Esophagus (tissue), 2 donors: ENCODE measurements around the gene RIT2. TPM values are rescaled to one million over a fixed set of nuclear protein-coding genes. Genes with fewer than 3 reads are reported as not detected.

ENCODE experiments used
- H3K27ac ChIP-seq, 2 donors: one replicate each; pipeline ENCODE4 v1.5.1; 2013; ENCODE audit warnings: low read depth in 2 of 2, mild to moderate bottlenecking in 2 of 2, inconsistent platforms in 1 of 2, low read length in 1 of 2, moderate library complexity in 1 of 2
- H3K27me3 ChIP-seq, 2 donors: one replicate each; pipeline ENCODE4 v1.6.1; 2013; ENCODE audit warnings: low read length in 2 of 2, control low read depth in 1 of 2, mild to moderate bottlenecking in 1 of 2; ENCODE audit not compliant: insufficient read depth in 2 of 2, control insufficient read depth in 1 of 2
- H3K36me3 ChIP-seq, 2 donors: one replicate each; pipeline ENCODE4 v1.6.1; 2013; ENCODE audit warnings: low read length in 1 of 2; ENCODE audit not compliant: control insufficient read depth in 2 of 2, insufficient read depth in 2 of 2
- H3K4me1 ChIP-seq, 2 donors: one replicate each; pipeline ENCODE4 v1.6.1; 2013; ENCODE audit warnings: low read length in 1 of 2; ENCODE audit not compliant: control insufficient read depth in 2 of 2, insufficient read depth in 2 of 2
- H3K4me3 ChIP-seq, 2 donors: one replicate each; pipeline ENCODE4 v1.5.1; 2013; ENCODE audit warnings: low read length in 2 of 2, mild to moderate bottlenecking in 2 of 2, low read depth in 1 of 2, moderate library complexity in 1 of 2
- H3K9me3 ChIP-seq, 2 donors: one replicate each; pipeline ENCODE4 v1.6.1; 2013; ENCODE audit warnings: mild to moderate bottlenecking in 2 of 2, low read depth in 1 of 2, low read length in 1 of 2, moderate library complexity in 1 of 2; ENCODE audit not compliant: control insufficient read depth in 2 of 2, insufficient read depth in 1 of 2
- WGBS, 2 donors: extraction: QIAGEN DNeasy Blood & Tissue Kit; methylation state at CpG; one replicate each; pipeline ENCODE4 v1.1.7; 2013; 5-methylcytosine and 5-hydroxymethylcytosine counted together
- polyA plus RNA-seq, 2 donors: library from polyadenylated mRNA; stranded (reverse); fragments of 200-250 nt; gene quantifications; one replicate each; pipeline ENCODE4 v1.2.3, GENCODE V29; 2013
- donor health status: healthy with polysubstance abuse.
- donor health status: Bipolar disorder and iron deficiency.

Gene RIT2
- polyA plus RNA-seq, 2 donors, result not detected

DNA sequence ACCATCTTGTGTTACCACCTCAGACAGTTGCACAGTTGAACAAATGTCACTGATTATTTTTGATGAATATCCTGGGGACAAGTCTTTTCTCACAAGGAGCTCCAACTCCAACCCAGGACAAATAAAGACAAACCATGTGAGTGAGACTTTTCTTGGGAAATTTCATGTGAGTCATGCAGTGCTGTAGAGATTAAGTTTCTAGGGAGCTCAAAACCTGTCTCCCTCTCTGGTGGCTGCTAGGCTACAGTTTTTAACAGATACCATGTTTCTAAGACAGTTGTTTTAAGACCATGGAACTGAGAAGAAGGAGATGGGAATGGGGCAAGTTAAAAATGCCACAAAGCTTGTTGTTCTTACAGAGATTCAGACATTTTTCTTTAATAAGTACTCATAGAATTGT lies 255.5 kb downstream of the RIT2 start:
- Histone ChIP-seq H3K36me3 (no peaks in the 10 kb centered on the region), H3K27me3 (no peaks in the 10 kb centered on the region)

GRCh38 chr18:42854558-42854957 lies 260.9 kb downstream of the RIT2 start:
- Histone ChIP-seq H3K4me3 (no peak overlapping the region), H3K36me3 (no peaks in the 10 kb centered on the region), H3K27ac (no peak overlapping the region), H3K9me3 (no peaks in the 10 kb centered on the region), H3K27me3 (no peaks in the 10 kb centered on the region), H3K4me1 (no peaks in the 10 kb centered on the region)
- WGBS, 2 donors, result 43 to 61% methylated on average over 2 of the region's 2 CpGs

More for the DNA sequence above, 255.5 kb downstream of the RIT2 start:
- Histone ChIP-seq H3K9me3 (no peaks in the 10 kb centered on the region), H3K4me3 (no peak overlapping the region), H3K4me1 (no peaks in the 10 kb centered on the region), H3K27ac (no peak overlapping the region)

GRCh38 chr18:42850174-42851083 lies 265.1 kb downstream of the RIT2 start:
- Histone ChIP-seq H3K27me3 (no peaks in the 10 kb centered on the region), H3K27ac (no peak overlapping the region), H3K36me3 (no peaks in the 10 kb centered on the region), H3K9me3 (no peaks in the 10 kb centered on the region), H3K4me3 (no peak overlapping the region), H3K4me1 (no peaks in the 10 kb centered on the region)
- WGBS, 2 donors, result 76 to 79% methylated on average over 5 of the region's 5 CpGs

DNA sequence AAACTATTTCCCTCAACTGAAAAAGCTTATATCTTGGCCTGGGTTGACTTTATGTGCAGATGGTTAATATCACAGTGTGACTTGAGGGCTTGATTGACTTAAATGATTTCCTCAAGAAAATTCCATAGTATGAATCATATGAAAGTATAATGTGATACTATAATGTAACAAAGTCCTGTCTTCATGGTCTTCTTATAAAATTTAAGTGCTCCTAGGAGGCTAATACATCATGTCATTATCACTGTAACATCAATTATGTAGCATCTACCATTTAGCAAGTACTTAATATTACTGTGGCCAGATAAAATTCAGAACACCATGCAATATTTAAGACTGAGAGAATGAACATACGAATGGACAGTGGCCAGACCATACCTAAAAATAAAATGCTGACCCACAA lies 276.1 kb downstream of the RIT2 start:
- Histone ChIP-seq H3K9me3 (no peaks in the 10 kb centered on the region), H3K36me3 (no peaks in the 10 kb centered on the region), H3K27me3 (no peaks in the 10 kb centered on the region), H3K27ac (no peak overlapping the region), H3K4me3 (no peak overlapping the region), H3K4me1 (no peaks in the 10 kb centered on the region)
- WGBS, 2 donors, result 69 to 70% methylated on average over 1 of the region's 1 CpG

DNA sequence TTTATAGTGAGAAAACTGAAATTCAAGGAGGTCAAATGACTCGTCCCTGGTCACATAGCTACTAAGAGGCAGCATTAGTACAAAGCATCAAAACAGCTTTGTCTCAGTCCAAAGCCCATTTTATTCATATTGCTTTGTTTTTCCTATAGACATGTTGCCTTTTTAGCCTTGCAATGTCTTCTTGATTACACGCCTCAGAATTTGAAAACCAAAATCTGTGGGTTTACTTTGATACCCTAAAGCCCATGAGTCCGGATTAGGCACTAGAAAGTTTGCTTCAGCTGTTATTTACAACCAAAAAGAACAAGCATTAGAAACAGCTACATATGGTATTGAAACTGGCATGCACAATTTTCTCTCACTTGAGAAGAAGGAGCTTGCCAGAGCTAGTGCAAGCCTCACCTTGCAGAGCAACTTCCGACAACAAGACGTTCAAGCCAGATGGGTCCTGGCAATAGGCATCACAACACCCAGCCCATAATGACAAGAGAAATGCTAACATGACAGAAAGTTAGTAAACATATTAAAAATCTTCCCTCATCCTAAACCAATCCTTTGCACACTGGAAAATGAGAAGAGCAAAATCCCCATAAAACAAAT lies 276.8 kb downstream of the RIT2 start:
- 62 to 66% methylated on average over 5 of the region's 5 CpGs for WGBS, 2 donors
- H3K27ac ChIP-seq, result no peak overlapping the region
- H3K27me3 ChIP-seq, result no peaks in the 10 kb centered on the region
- H3K4me3 ChIP-seq, result no peak overlapping the region
- no peaks in the 10 kb centered on the region for H3K36me3 ChIP-seq
- H3K9me3 ChIP-seq, result no peaks in the 10 kb centered on the region
- H3K4me1 ChIP-seq, result no peaks in the 10 kb centered on the region

- H3K9me3 ChIP-seq, result no peaks in the 10 kb centered on the region
- no peaks in the 10 kb centered on the region for H3K27me3 ChIP-seq
- no peaks in the 10 kb centered on the region for H3K36me3 ChIP-seq
- H3K4me3 ChIP-seq, result no peak overlapping the region
- no peak overlapping the region for H3K27ac ChIP-seq
- H3K4me1 ChIP-seq, result no peaks in the 10 kb centered on the region
These were observed 284.5 kb downstream of the RIT2 start for GRCh38 chr18:42830936-42831335.

DNA sequence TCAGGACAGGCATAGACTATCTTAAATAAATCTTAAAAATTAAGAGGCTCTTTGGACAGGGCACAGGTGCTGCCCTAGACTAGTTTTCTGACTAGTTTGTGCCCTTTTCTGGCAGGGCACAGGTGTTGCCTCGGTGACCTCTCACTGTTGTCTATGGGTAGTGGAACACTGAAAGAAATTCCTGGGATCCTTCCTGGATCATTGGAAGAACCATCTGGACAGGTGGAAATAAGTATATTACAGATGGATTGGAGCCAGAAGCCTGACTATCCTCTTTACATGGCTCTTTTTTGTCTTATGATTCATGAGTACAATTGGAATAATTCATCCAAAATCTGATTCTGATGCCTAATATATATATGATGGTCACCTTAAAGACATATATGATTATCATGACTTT lies 286.6 kb downstream of the RIT2 start:
- no peaks in the 10 kb centered on the region for H3K36me3 ChIP-seq
- H3K9me3 ChIP-seq, result no peaks in the 10 kb centered on the region
- H3K27ac ChIP-seq, result no peak overlapping the region
- H3K4me3 ChIP-seq, result no peak overlapping the region
- no peaks in the 10 kb centered on the region for H3K4me1 ChIP-seq
- 89 to 91% methylated on average over 1 of the region's 1 CpG for WGBS, 2 donors
- no peaks in the 10 kb centered on the region for H3K27me3 ChIP-seq

- no peaks in the 10 kb centered on the region for H3K27me3 ChIP-seq
- no peaks in the 10 kb centered on the region for H3K9me3 ChIP-seq
- no peaks in the 10 kb centered on the region for H3K4me1 ChIP-seq
- no peaks in the 10 kb centered on the region for H3K36me3 ChIP-seq
- no peak overlapping the region for H3K27ac ChIP-seq
- no peak overlapping the region for H3K4me3 ChIP-seq
These were observed 291.3 kb downstream of the RIT2 start for GRCh38 chr18:42824178-42824577.

- Histone ChIP-seq H3K4me3 (no peak overlapping the region), H3K27ac (no peak overlapping the region), H3K36me3 (no peaks in the 10 kb centered on the region), H3K9me3 (no peaks in the 10 kb centered on the region), H3K27me3 (no peaks in the 10 kb centered on the region), H3K4me1 (no peaks in the 10 kb centered on the region)
- WGBS, 2 donors, result 41 to 58% methylated on average over 3 of the region's 3 CpGs
These were observed 292.8 kb downstream of the RIT2 start for GRCh38 chr18:42822711-42823110.

- Histone ChIP-seq H3K4me1 (no peaks in the 10 kb centered on the region), H3K27me3 (no peaks in the 10 kb centered on the region), H3K27ac (no peak overlapping the region), H3K9me3 (no peaks in the 10 kb centered on the region), H3K36me3 (no peaks in the 10 kb centered on the region), H3K4me3 (no peak overlapping the region)
- 95 to 96% methylated on average over 4 of the region's 4 CpGs for WGBS, 2 donors
These were observed 294.0 kb downstream of the RIT2 start for GRCh38 chr18:42821492-42821891.
